ENCODE data around the gene JAG2.
A peak's percentile ranks its signal among the peaks of the same experiment; 100 is the strongest.

Gene JAG2

GRCh38 chr14:105166571-105167302, 1.8 kb downstream of the JAG2 start:
- ATAC-seq (ENCODE audit: insufficient read depth, low read depth) = no peak
- DNase-seq = no peak
- Histone ChIP-seq H3K9me3 (ENCODE audit: insufficient read depth, low read length, severe bottlenecking) (no peaks in the 10 kb centered on the region), H3K27me3 (ENCODE audit: insufficient read depth, low read length, poor library complexity) (no peaks in the 10 kb centered on the region), H3K4me2 (ENCODE audit: insufficient read depth, low read length) (no peak overlapping the region), H2AFZ (ENCODE audit: low read depth, low read length) (no peak overlapping the region), H4K20me1 (ENCODE audit: insufficient read depth, low read length) (peaks cover 7% of the 10 kb centered on the region), H3K4me1 (ENCODE audit: insufficient read depth, low read length) (no peaks in the 10 kb centered on the region), H3K36me3 (ENCODE audit: insufficient read depth, low read length) (no peaks in the 10 kb centered on the region), H3K9ac (ENCODE audit: low read depth, low read length) (no peak overlapping the region), H3K79me2 (ENCODE audit: insufficient read depth, low read length) (no peaks in the 10 kb centered on the region), H3K4me3 (ENCODE audit: low read depth in 1 of 2, low read length in 2 of 2) (no peak overlapping the region), H3K27ac (ENCODE audit: low read length) (no peak overlapping the region)
- TF ChIP-seq EZH2 (IDR thresholded peaks at IDR 0.05; ENCODE audit: borderline replicate concordance, low read depth, low read length, severe bottlenecking) = no peak
- TF ChIP-seq, protein P1, sequence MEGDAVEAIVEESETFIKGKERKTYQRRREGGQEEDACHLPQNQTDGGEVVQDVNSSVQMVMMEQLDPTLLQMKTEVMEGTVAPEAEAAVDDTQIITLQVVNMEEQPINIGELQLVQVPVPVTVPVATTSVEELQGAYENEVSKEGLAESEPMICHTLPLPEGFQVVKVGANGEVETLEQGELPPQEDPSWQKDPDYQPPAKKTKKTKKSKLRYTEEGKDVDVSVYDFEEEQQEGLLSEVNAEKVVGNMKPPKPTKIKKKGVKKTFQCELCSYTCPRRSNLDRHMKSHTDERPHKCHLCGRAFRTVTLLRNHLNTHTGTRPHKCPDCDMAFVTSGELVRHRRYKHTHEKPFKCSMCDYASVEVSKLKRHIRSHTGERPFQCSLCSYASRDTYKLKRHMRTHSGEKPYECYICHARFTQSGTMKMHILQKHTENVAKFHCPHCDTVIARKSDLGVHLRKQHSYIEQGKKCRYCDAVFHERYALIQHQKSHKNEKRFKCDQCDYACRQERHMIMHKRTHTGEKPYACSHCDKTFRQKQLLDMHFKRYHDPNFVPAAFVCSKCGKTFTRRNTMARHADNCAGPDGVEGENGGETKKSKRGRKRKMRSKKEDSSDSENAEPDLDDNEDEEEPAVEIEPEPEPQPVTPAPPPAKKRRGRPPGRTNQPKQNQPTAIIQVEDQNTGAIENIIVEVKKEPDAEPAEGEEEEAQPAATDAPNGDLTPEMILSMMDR (IDR thresholded peaks at IDR 0.05; ENCODE audit: borderline replicate concordance, extremely low read depth, low read length, poor library complexity, severe bottlenecking) = no peak

DNA sequence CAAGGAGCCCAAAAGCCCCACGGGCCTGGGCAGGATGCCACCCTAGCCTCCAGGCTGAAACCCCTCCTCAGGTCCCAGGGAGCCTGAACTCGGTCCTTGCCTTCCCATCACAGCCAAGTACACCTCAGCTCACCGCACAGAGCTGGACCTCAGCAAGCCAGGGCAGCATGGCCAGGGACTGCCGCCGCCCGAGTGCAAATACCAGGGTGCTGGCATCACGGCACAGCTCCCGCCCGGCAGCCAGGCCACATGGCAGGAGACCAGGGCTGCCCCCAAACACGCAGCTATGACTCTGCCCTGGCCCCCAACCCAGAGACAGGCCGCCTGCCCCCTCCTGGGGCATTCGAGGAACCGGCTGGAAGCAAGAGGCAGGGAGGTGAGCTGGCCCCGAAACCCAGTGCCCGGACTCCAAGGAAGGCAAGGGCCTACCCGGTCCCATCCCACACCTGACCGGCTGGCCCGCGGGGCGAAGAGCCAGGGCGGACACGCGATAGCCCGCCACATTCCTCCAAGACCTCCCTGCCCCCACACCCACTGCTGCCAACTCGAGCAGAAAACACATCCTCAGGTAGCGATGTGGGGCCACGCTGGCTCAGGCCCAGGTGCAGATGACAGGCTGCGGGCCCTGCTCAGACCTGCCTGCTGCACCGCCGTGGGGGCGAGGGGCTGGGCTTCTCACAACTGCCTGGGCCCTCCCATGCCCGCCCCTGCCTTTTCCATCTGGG, 2.7 kb downstream of the JAG2 start:
- Histone ChIP-seq H3K4me3 (ENCODE audit: low read depth in 1 of 2, low read length in 2 of 2) (no peak overlapping the region), H3K79me2 (ENCODE audit: insufficient read depth, low read length) (no peaks in the 10 kb centered on the region), H3K9ac (ENCODE audit: low read depth, low read length) (no peak overlapping the region), H3K9me3 (ENCODE audit: insufficient read depth, low read length, severe bottlenecking) (no peaks in the 10 kb centered on the region), H3K36me3 (ENCODE audit: insufficient read depth, low read length) (no peaks in the 10 kb centered on the region), H2AFZ (ENCODE audit: low read depth, low read length) (no peak overlapping the region), H3K4me2 (ENCODE audit: insufficient read depth, low read length) (no peak overlapping the region), H3K4me1 (ENCODE audit: insufficient read depth, low read length) (no peaks in the 10 kb centered on the region), H3K27me3 (ENCODE audit: insufficient read depth, low read length, poor library complexity) (no peaks in the 10 kb centered on the region), H3K27ac (ENCODE audit: low read length) (no peak overlapping the region), H4K20me1 (ENCODE audit: insufficient read depth, low read length) (peaks cover 7% of the 10 kb centered on the region)
- no peak for ATAC-seq (ENCODE audit: insufficient read depth, low read depth)
- DNase-seq = no peak
- no peak for TF ChIP-seq EZH2 (IDR thresholded peaks at IDR 0.05; ENCODE audit: borderline replicate concordance, low read depth, low read length, severe bottlenecking)
- TF ChIP-seq, protein P1 (IDR thresholded peaks at IDR 0.05; ENCODE audit: borderline replicate concordance, extremely low read depth, low read length, poor library complexity, severe bottlenecking) = no peak

DNA sequence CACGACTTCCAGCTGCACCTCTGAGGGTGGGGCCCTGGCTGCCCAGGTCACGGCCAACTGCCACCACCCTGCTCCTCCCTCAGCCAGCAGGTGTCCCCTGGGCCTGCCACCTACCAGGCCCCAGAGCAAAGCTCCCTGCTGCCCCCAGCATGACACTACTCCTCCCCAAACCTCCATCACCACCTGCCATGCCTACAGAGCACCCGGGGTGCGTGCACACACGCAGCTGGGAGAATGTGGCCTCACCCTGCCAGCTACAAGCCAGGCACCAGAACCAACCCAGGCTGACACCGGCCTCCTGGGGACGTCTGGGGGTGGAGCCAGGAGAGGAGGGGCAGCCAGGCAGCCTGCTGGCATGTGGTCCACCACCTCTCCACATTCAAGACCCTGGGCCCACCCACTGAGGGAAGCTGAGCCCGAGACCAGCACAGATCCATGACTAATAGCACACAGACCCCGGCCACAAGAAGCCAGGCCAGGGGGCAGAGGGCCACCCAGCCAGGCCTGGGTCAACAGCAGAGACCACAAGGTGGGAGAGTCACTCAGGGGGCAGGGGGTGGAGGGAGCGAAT, 3.4 kb downstream of the JAG2 start:
- Histone ChIP-seq H3K9me3 (ENCODE audit: insufficient read depth, low read length, severe bottlenecking) (no peaks in the 10 kb centered on the region), H3K79me2 (ENCODE audit: insufficient read depth, low read length) (no peaks in the 10 kb centered on the region), H3K4me3 (ENCODE audit: low read depth in 1 of 2, low read length in 2 of 2) (no peak overlapping the region), H3K27me3 (ENCODE audit: insufficient read depth, low read length, poor library complexity) (no peaks in the 10 kb centered on the region), H3K36me3 (ENCODE audit: insufficient read depth, low read length) (no peaks in the 10 kb centered on the region), H2AFZ (ENCODE audit: low read depth, low read length) (no peak overlapping the region), H3K4me2 (ENCODE audit: insufficient read depth, low read length) (no peak overlapping the region), H3K9ac (ENCODE audit: low read depth, low read length) (no peak overlapping the region), H3K4me1 (ENCODE audit: insufficient read depth, low read length) (no peaks in the 10 kb centered on the region), H3K27ac (ENCODE audit: low read length) (no peak overlapping the region), H4K20me1 (ENCODE audit: insufficient read depth, low read length) (peaks cover 7% of the 10 kb centered on the region)
- DNase-seq (no peak), ATAC-seq (ENCODE audit: insufficient read depth, low read depth) (peak; percentile 45)
- TF ChIP-seq, protein P1 (IDR thresholded peaks at IDR 0.05; ENCODE audit: borderline replicate concordance, extremely low read depth, low read length, poor library complexity, severe bottlenecking) = no peak
- no peak for TF ChIP-seq EZH2 (IDR thresholded peaks at IDR 0.05; ENCODE audit: borderline replicate concordance, low read depth, low read length, severe bottlenecking)

Measured in DND-41 (cell line).